Stimulated activated naive B cell treated with anti-CD40 and anti-IgM and Interleukin-4, amounts not matched to agents 10 μg/mL and 1 μg/mL and 100 μg/mL, for 72 hours (primary cell): ENCODE data around the gene VILL.

Experiments
- ATAC-seq, 2 donors: fragments of 150-1000 bp; cut with Tn5 transposase; replicated peaks; 2 replicates each; pipeline ENCODE4 v1.10.0; 2021; ENCODE audit warnings: moderate library complexity in 1 of 2
- DNase-seq: peaks from one replicate; pipeline ENCODE4 v3.0.0; 2021
- H3K27ac Mint-ChIP-seq: one replicate; pipeline ENCODE4 v1.8.0; 2022; ENCODE audit warnings: mild to moderate bottlenecking, mixed read lengths
- H3K27me3 Mint-ChIP-seq, 2 donors: one replicate each; pipeline ENCODE4 v1.8.0; 2022; ENCODE audit warnings: mixed read lengths in 2 of 2
- H3K36me3 Mint-ChIP-seq, 2 donors: one replicate each; pipeline ENCODE4 v1.8.0; 2022; ENCODE audit warnings: mixed read lengths in 2 of 2, mild to moderate bottlenecking in 1 of 2
- H3K4me1 Mint-ChIP-seq, 2 donors: one replicate each; pipeline ENCODE4 v1.8.0; 2022; ENCODE audit warnings: mixed read lengths in 2 of 2, mild to moderate bottlenecking in 1 of 2
- H3K4me3 Mint-ChIP-seq, 2 donors: one replicate each; pipeline ENCODE4 v1.8.0; 2022; ENCODE audit warnings: mild to moderate bottlenecking in 2 of 2, mixed read lengths in 2 of 2, moderate library complexity in 1 of 2
- H3K9me3 Mint-ChIP-seq, 2 donors: one replicate each; pipeline ENCODE4 v1.8.0; 2022; ENCODE audit warnings: mixed read lengths in 2 of 2, mild to moderate bottlenecking in 1 of 2

VILL gene

DNA sequence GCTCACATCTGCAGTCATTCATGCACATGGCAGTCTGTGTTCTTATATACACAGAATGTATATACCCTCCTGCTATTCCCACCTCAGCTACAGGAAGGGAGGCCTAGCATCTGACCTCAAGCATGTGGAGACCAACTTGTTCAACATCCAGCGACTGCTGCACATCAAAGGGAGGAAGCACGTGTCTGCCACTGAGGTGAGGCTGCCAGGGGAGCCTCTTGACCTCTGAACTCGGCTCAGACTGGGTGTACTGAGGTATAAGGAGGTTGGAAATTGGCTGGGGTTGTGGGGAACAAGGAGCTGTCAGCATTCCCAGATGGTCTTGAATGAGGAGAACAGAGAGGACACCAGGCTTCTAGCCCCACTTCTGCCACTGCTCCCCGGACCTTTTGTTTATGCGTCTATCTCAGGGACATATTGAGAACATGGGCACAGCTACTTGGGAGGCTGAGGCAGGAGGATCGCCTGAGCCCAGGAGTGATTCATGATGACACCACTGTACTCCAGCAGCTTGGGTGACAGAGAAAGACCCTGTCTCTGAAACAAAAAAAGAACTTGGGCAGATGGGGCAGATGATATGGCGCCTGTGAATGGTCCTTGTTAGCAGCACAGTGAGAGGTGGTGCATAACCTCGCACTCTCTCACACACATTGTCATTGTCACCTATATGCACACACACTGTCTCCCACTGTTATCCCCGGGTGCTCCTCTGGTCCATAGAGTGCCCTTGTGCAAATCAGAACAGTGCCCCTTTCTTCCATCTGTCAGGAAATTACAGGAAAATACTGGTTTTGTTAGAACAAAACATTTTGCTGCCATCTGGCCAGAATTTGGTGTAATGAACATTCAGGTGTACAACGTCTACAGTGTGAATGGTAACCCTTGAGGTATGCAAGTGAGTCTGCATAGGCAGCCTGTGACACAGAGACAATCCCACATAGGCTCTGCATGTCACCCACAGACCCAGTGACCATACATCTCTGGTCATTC, 5.4 kb downstream of the VILL start:
- Mint-ChIP-seq H3K27ac (peak overlapping the region; percentile 76), H3K9me3 (peaks cover 0 to 3% of the 10 kb centered on the region in 2 donors), H3K36me3 (peaks cover 22 to 38% of the 10 kb centered on the region in 2 donors), H3K4me3 (no peak overlapping the region), H3K4me1 (peaks cover 45 to 57% of the 10 kb centered on the region in 2 donors), H3K27me3 (no peaks in the 10 kb centered on the region)
- DNase-seq: no peak
- ATAC-seq: no peak

DNA sequence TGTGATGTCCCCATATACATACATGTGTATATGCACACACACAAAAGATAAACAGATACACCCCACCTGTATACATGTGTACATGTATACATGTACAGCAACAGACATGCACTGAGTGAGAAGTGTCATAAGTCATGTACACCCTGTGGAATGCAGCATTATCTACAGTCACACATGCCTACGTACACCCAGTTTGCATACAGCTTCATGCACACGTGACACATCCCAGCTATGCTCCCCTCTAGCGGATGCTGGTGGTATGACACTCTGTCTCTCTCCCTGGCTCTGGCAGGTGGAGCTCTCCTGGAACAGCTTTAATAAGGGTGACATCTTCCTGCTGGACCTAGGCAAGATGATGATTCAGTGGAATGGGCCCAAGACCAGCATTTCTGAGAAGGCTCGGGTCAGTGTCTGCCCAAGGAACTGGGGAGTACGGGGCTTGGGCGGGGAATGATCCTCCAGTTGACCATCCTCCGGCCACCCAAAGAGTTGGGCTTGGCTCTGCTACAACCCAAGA, 6.3 kb downstream of the VILL start:
- Mint-ChIP-seq H3K4me1 (peaks cover 45 to 57% of the 10 kb centered on the region in 2 donors), H3K36me3 (peaks cover 26 to 41% of the 10 kb centered on the region in 2 donors)

DNA sequence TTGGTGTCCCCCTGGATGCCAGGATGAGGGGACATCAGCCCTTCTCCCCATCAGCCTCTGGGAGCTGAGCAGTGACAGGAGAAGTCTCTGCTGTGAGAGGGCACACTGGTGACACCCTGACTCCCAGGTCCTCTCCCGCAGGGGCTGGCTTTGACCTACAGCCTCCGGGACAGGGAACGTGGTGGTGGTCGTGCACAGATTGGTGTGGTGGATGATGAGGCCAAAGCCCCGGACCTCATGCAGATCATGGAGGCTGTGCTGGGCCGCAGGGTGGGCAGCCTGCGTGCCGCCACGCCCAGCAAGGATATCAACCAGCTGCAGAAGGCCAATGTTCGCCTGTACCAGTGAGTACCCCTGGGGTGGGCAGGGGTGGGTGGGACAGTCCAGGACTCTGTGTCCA, 6.8 kb downstream of the VILL start:
- Mint-ChIP-seq H3K9me3 (peaks cover 0 to 3% of the 10 kb centered on the region in 2 donors), H3K27ac (no peak overlapping the region), H3K36me3 (peaks cover 28 to 45% of the 10 kb centered on the region in 2 donors), H3K4me3 (no peak overlapping the region), H3K4me1 (peaks cover 45 to 57% of the 10 kb centered on the region in 2 donors), H3K27me3 (no peaks in the 10 kb centered on the region)
- DNase-seq (no peak), ATAC-seq (no peak)

More for the DNA sequence above, 6.3 kb downstream of the VILL start:
- DNase-seq: peak; percentile 70
- H3K4me3 Mint-ChIP-seq: peak overlapping the region in 1 of 2 donors; percentile 27
- H3K27ac Mint-ChIP-seq: peak overlapping the region; percentile 68
- peak; percentile 47 to 50 for ATAC-seq
- no peaks in the 10 kb centered on the region for H3K27me3 Mint-ChIP-seq
- peaks cover 0 to 3% of the 10 kb centered on the region in 2 donors for H3K9me3 Mint-ChIP-seq

DNA sequence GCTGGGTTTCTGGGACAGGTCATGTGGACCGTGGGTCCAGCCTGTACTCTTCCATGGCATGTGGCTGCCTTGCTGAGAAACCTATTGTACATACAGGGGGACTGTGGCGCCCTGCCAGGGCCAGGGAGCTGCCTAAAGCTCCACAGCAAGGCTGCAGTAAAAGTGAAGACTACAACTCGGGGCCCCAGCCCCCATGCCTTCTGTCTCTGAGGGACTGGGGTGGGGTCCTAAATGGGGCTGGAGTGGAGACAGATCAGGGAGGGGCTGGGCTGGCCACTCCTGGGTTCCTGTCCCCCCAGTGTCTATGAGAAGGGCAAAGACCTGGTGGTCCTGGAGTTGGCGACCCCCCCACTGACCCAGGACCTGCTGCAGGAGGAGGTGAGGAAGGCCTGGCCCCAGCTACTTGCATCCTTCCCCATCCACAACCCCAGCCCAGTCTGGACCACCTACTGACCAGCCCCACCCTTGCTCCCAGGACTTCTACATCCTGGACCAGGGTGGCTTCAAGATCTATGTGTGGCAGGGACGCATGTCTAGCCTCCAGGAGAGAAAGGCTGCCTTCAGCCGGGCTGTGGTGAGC, 7.3 kb downstream of the VILL start:
- H3K9me3 Mint-ChIP-seq: peaks cover 0 to 3% of the 10 kb centered on the region in 2 donors
- H3K4me3 Mint-ChIP-seq: peak overlapping the region; percentile 82 to 83
- H3K4me1 Mint-ChIP-seq: peaks cover 47 to 59% of the 10 kb centered on the region in 2 donors
- ATAC-seq (no peak), DNase-seq (no peak)
- peak overlapping the region; percentile 96 for H3K27ac Mint-ChIP-seq
- H3K36me3 Mint-ChIP-seq: peaks cover 32 to 49% of the 10 kb centered on the region in 2 donors
- H3K27me3 Mint-ChIP-seq: no peaks in the 10 kb centered on the region

DNA sequence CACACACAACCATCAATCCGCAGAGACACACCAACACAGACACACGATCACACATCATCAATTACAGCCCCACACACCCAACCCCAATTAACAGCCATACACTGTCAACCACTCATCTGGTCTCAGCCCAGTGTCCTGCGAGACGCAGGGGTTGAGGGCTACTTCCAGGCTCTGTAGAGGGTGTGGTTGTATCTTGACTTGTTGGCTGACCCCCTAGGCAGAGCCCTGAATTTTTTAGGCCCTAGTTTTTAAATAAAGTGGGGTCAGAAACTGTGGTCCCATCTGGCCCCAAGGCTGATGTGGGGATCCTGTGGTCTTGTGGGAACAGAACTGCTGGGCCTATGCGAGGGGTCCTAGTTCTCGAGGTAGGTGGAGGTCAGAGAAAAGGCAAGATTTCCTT, 9.2 kb downstream of the VILL start:
- peaks cover 49 to 59% of the 10 kb centered on the region in 2 donors for H3K4me1 Mint-ChIP-seq
- DNase-seq (no peak), ATAC-seq (no peak)
- no peak overlapping the region for H3K27ac Mint-ChIP-seq
- H3K9me3 Mint-ChIP-seq: peaks cover 0 to 3% of the 10 kb centered on the region in 2 donors
- H3K27me3 Mint-ChIP-seq: no peaks in the 10 kb centered on the region
- H3K4me3 Mint-ChIP-seq: peak overlapping the region in 1 of 2 donors; percentile 63
- H3K36me3 Mint-ChIP-seq: peaks cover 37 to 58% of the 10 kb centered on the region in 2 donors

DNA sequence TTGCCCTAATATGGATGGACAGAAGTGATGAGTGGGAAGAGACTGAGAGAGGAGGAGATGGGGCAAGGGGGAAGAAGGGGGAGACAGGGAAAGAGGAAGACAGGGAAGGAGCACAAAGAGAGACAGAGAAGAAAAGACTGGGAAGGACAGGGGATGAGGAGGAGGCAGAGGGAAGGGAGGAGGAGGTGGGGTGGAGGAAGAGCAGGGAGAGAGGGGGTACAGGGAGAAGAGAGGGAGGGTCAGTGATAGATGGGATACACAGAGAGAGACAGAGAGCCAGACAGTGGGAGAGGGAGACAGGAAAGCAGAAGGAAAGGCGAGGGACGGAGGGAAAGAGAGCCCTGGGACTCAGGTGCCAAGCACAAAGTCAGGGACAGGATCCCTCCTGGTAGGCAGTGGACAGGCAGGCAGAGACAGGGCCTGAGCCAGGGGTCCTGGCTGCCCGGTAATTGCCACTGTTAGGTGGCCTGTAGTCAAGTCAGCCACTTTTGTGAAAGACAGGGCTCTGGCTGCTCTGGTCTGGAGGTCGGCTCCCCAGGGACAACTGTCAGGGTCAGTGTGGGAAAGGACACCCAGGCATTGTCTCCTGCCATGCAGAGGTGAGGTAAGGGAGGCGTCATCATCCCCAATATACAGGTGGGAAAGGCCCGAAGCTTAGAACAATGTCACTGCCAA, 9.8 kb downstream of the VILL start:
- H3K9me3 Mint-ChIP-seq: peaks cover 0 to 3% of the 10 kb centered on the region in 2 donors
- no peaks in the 10 kb centered on the region for H3K27me3 Mint-ChIP-seq
- DNase-seq (no peak), ATAC-seq (no peak)
- peaks cover 48 to 54% of the 10 kb centered on the region in 2 donors for H3K4me1 Mint-ChIP-seq
- peaks cover 36 to 63% of the 10 kb centered on the region in 2 donors for H3K36me3 Mint-ChIP-seq
- no peak overlapping the region for H3K27ac Mint-ChIP-seq
- no peak overlapping the region for H3K4me3 Mint-ChIP-seq

DNA sequence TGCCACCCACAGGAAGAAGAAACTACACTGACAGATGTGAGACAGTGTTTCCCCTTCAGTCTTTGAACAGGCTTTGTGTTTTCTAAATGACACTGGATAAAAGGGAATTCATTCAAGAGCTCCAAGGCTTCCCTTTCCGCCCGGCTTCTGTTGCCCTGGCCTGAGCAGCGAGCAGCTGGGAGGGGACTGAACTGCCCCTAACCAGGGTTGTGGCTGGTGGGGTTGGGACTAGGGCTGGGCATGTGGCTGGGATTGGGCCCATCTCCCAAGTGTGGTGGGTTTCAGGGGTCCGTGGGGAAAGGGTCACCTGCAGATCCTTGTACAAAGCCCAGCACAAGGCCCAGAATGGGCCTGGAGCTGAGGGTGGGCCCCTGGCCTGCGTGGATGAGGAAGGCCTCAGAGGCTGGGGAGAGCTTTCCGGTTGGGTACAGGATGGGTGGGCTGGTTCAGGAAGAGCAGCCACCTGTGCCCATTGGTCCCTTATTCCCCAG, 10.4 kb downstream of the VILL start:
- no peak overlapping the region for H3K27ac Mint-ChIP-seq

DNA sequence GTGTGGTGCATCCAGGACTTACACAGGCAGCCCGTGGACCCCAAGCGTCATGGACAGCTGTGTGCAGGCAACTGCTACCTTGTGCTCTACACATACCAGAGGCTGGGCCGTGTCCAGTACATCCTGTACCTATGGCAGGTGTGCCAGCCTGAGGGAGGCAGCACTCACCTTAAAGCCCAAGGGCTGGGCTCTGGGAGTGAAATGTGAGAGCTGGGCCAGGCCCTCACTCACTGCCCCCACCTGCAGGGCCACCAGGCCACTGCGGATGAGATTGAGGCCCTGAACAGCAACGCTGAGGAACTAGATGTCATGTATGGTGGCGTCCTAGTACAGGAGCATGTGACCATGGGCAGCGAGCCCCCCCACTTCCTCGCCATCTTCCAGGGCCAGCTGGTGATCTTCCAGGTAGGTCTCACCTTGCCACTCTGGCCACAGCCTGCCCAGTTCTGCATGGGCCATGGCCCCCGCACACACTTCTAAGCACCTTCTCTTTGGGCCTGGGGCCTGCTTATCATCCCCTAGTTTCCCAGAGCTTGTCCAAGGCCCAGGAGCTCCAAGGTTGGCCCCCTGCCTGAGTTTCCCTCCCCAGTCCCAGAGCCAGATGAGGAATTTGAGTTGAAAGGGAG, 11.0 kb downstream of the VILL start:
- no peak for ATAC-seq
- H3K9me3 Mint-ChIP-seq: peaks cover 0 to 2% of the 10 kb centered on the region in 2 donors
- peaks cover 30 to 55% of the 10 kb centered on the region in 2 donors for H3K36me3 Mint-ChIP-seq
- no peak overlapping the region for H3K27ac Mint-ChIP-seq
- H3K4me1 Mint-ChIP-seq: peaks cover 43 to 44% of the 10 kb centered on the region in 2 donors
- H3K27me3 Mint-ChIP-seq: no peaks in the 10 kb centered on the region
- no peak for DNase-seq
- H3K4me3 Mint-ChIP-seq: no peak overlapping the region

More for the DNA sequence above, 10.4 kb downstream of the VILL start:
- peaks cover 33 to 60% of the 10 kb centered on the region in 2 donors for H3K36me3 Mint-ChIP-seq
- H3K27me3 Mint-ChIP-seq: no peaks in the 10 kb centered on the region
- no peak overlapping the region for H3K4me3 Mint-ChIP-seq
- DNase-seq (no peak), ATAC-seq (no peak)
- peaks cover 44 to 48% of the 10 kb centered on the region in 2 donors for H3K4me1 Mint-ChIP-seq
- H3K9me3 Mint-ChIP-seq: peaks cover 0 to 3% of the 10 kb centered on the region in 2 donors

DNA sequence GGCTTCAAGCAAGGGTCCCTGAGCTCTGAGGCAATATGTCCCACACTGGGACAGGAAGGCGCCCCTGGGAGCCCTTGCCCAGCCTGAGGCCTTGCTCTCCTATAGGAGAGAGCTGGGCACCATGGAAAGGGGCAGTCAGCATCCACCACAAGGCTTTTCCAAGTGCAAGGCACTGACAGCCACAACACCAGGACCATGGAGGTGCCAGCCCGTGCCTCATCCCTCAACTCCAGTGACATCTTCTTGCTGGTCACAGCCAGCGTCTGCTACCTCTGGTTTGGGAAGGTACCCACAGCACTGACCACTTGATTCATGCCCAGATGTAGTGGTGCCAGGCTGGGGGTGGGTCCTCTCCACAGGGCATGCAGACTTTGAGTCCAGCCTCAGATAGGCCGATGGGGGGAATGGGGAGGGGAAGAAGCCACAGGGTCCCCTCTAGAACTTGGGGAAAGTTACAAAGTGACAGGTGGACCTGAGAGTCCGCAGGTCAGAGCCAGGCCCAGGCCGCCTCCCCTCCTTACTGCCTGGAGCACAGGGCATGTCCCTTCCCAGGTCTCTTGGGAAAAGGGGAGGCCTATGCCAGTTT, 11.8 kb downstream of the VILL start:
- Mint-ChIP-seq H3K9me3 (no peaks in the 10 kb centered on the region), H3K4me3 (no peak overlapping the region), H3K27ac (no peak overlapping the region), H3K4me1 (peaks cover 35 to 36% of the 10 kb centered on the region in 2 donors), H3K36me3 (peaks cover 23 to 48% of the 10 kb centered on the region in 2 donors), H3K27me3 (no peaks in the 10 kb centered on the region)
- DNase-seq: no peak
- ATAC-seq: no peak

DNA sequence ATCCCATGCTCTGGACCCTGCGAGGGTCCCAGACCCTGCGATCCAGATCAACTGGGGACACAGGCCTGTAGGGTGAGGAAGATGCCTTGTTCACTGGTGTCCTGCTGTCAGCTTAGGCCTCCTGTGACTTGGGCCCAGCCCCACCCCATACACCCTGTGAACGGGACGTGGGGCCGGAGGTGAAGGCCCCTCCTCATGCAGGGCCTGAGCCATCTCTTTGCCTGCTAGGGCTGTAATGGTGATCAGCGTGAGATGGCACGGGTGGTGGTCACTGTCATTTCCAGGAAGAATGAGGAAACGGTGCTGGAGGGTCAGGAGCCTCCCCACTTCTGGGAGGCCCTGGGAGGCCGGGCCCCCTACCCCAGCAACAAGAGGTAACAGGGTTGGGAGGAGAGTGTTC, 12.4 kb downstream of the VILL start:
- ATAC-seq: no peak
- Mint-ChIP-seq H3K4me3 (no peak overlapping the region), H3K9me3 (no peaks in the 10 kb centered on the region), H3K27ac (peak overlapping the region; percentile 47), H3K4me1 (peaks cover 33 to 35% of the 10 kb centered on the region in 2 donors), H3K27me3 (no peaks in the 10 kb centered on the region), H3K36me3 (peaks cover 25 to 53% of the 10 kb centered on the region in 2 donors)
- no peak for DNase-seq

DNA sequence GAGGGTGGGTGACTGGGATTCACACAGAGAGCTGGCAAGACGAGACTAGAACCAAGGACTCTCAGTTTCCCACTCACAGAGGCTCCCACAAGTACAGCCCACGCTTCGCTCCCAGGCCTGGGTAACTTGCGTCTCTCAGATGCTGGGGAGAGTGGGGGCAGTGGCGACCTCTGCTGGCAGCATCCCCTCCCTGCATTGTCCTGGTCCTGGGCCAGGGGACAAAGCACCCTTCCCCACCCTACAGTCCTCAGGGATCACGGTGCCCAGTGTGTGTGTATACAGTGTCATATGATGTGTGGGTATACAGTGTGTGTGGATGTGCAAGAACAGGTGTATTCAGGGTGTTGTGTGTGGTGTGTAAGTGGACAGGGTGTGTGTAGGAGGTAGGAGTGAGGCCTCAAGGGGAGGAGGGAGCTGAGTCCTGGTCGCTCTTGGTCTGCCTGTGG, 12.8 kb downstream of the VILL start:
- peak; percentile 38 to 42 for ATAC-seq
- Mint-ChIP-seq H3K27ac (no peak overlapping the region), H3K4me3 (no peak overlapping the region), H3K36me3 (peaks cover 25 to 56% of the 10 kb centered on the region in 2 donors), H3K27me3 (no peaks in the 10 kb centered on the region), H3K4me1 (peaks cover 29 to 30% of the 10 kb centered on the region in 2 donors), H3K9me3 (no peaks in the 10 kb centered on the region)
- peak; percentile 22 for DNase-seq

DNA sequence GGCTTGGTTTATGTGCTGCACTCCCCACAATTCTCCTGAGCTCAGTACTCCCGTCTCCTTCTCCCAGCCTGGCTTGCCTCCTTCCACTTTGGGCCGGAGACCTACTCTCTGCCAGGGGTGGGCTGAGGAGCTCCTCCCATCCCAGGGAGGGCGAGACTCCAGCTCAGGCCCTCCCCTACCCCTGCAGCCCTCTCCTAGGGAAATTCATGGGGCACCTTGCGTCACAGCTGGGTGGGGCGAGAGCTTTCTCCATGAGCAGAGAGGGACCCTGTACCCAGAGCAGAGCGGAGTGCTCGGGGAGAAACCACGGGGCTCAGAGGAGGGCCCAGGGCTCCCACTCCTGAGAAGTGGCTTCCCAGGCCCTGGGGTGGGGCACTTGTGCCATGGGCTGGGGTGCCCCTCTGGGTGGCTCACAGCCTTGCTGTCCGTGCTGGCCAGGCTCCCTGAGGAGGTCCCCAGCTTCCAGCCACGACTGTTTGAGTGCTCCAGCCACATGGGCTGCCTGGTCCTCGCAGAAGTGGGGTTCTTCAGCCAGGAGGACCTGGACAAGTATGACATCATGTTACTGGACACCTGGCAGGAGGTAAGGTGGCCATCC, 13.3 kb downstream of the VILL start:
- no peaks in the 10 kb centered on the region for H3K27me3 Mint-ChIP-seq
- peaks cover 25 to 56% of the 10 kb centered on the region in 2 donors for H3K36me3 Mint-ChIP-seq
- DNase-seq (no peak), ATAC-seq (no peak)
- no peak overlapping the region for H3K4me3 Mint-ChIP-seq
- H3K27ac Mint-ChIP-seq: no peak overlapping the region
- H3K9me3 Mint-ChIP-seq: no peaks in the 10 kb centered on the region
- peaks cover 25% of the 10 kb centered on the region in 2 donors for H3K4me1 Mint-ChIP-seq
